Measurements from ENCODE around the gene ATP6V0D1. TPM values are rescaled to one million over a fixed set of nuclear protein-coding genes. Genes with fewer than 3 reads are reported as not detected.

The ATP6V0D1 gene
- total and polyA plus RNA-seq, 11 donors: 18.6 to 141 (median 68.5) TPM

DNA sequence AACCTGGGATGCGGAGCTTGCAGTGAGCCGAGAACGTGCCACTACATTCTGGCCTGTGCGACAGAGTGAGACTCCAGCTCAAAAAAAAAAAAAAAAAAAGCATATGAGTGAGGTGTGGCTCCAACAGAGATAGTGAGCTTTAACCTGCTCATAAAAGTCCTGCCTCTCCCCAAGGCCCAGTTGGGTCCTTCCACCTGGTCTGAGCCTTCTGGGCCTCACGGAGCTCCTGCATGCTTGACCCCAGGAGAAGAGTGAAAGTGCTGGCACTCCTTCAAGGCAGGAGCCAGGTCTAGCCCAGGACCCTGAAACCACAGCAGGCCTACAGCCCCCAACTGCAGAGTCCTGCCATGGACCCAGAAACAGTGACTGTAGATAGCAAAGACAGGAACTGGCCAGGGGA is 32.4 kb downstream of the ATP6V0D1 start:
- DNase-seq: no peak
- H3K4me3 ChIP-seq: no peak overlapping the region
- WGBS, 4 donors: 95 to 98% (median 96%) methylated on average over 5 of the region's 5 CpGs
- H3K27ac ChIP-seq: peak overlapping the region in 4 of 12 donors; percentile 15 to 74 (median 67)
- TF ChIP-seq, protein P1, sequence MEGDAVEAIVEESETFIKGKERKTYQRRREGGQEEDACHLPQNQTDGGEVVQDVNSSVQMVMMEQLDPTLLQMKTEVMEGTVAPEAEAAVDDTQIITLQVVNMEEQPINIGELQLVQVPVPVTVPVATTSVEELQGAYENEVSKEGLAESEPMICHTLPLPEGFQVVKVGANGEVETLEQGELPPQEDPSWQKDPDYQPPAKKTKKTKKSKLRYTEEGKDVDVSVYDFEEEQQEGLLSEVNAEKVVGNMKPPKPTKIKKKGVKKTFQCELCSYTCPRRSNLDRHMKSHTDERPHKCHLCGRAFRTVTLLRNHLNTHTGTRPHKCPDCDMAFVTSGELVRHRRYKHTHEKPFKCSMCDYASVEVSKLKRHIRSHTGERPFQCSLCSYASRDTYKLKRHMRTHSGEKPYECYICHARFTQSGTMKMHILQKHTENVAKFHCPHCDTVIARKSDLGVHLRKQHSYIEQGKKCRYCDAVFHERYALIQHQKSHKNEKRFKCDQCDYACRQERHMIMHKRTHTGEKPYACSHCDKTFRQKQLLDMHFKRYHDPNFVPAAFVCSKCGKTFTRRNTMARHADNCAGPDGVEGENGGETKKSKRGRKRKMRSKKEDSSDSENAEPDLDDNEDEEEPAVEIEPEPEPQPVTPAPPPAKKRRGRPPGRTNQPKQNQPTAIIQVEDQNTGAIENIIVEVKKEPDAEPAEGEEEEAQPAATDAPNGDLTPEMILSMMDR (IDR thresholded peaks at IDR 0.05): no peak
- no peak for TF ChIP-seq POLR2A (IDR thresholded peaks at IDR 0.05)
- peaks cover 17 to 93% (median 74%) of the 10 kb centered on the region in 12 donors for H3K4me1 ChIP-seq
- intact Hi-C loops (cut with DNase I): no loop called here
- no peaks in the 10 kb centered on the region for H3K9me3 ChIP-seq
- no peak for ATAC-seq
- no peaks in the 10 kb centered on the region for H3K27me3 ChIP-seq
- peaks cover 0 to 71% (median 23%) of the 10 kb centered on the region in 9 donors for H3K36me3 ChIP-seq

DNA sequence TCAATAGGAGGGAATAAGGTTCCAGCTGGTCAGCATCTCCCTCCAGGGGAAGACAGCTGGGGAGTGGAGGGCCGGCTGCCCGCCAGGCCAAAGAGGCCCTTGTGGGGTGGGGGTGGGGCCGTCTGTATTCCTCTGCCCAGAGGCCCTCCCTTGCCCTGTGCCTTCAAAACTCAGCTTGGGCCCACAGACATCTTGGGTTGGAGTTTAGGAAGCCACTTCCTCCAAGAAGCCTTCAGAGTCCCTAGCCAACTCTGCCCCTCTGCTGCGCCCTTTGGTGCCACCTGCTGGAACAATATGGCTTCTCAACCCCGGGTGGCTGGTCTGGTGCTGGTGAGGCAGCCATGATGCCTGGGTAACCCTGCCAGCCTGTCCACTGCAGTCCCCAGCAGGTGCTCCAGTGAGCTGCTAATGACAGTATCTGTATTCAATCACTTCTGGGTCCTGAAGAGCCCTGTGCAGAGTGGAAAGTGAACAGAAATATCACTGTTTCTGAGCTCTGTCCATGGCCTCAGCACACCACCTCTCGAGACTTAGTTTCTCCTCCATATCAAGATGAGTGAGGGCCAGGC is 33.4 kb downstream of the ATP6V0D1 start:
- 70 to 85% (median 79%) methylated on average over 6 of the region's 6 CpGs for WGBS, 4 donors
- no peak for TF ChIP-seq POLR2A (IDR thresholded peaks at IDR 0.05)
- TF ChIP-seq, protein P1 (IDR thresholded peaks at IDR 0.05): peak in 10 of 12 donors; percentile 12 to 44 (median 30)
- ATAC-seq (peak in 2 of 4 donors; percentile 9 to 21), DNase-seq (peak in 4 of 5 donors; percentile 34 to 65 (median 57))
- peaks cover 0 to 70% (median 16%) of the 10 kb centered on the region in 9 donors for H3K36me3 ChIP-seq
- no peaks in the 10 kb centered on the region for H3K27me3 ChIP-seq
- H3K9me3 ChIP-seq: no peaks in the 10 kb centered on the region
- H3K4me1 ChIP-seq: peaks cover 18 to 98% (median 83%) of the 10 kb centered on the region in 12 donors
- peak overlapping the region in 6 of 12 donors; percentile 6 to 67 (median 42) for H3K27ac ChIP-seq
- intact Hi-C loops (cut with DNase I): no loop called here
- no peak overlapping the region for H3K4me3 ChIP-seq

DNA sequence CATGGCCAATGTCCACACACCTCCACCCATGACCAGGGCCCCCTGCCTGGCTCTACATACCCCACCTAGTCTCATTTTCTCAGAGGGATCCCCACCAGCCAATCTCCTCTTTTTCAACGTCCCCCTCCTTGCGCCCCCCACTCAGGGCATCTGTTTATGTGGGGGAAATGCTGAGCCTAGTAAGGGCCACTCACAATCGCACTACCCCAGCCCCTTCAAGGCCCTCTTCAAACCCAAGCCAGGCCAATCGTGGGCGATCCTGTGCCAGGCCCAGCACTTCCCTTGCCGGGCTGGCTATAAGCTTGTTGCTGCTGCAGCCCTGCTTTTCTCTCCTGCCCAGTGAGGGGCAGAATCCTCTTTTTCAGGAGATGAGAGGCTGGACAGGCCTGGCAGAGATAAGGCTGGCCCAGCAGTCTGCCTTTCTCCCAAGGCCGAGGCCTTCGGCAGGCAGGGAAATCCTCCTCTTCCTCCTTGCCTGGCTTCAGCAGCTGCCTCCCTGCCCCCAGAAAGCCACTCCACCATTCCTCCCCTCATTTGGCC is 33.9 kb downstream of the ATP6V0D1 start:
- TF ChIP-seq, protein P1 (IDR thresholded peaks at IDR 0.05): no peak
- TF ChIP-seq POLR2A (IDR thresholded peaks at IDR 0.05): no peak
- H3K27ac ChIP-seq: peak overlapping the region in 8 of 12 donors; percentile 6 to 67 (median 50)
- no peak overlapping the region for H3K4me3 ChIP-seq
- DNase-seq: no peak
- peaks cover 0 to 70% (median 10%) of the 10 kb centered on the region in 9 donors for H3K36me3 ChIP-seq
- no peaks in the 10 kb centered on the region for H3K27me3 ChIP-seq
- 72 to 80% (median 76%) methylated on average over 8 of the region's 8 CpGs for WGBS, 4 donors
- no peaks in the 10 kb centered on the region for H3K9me3 ChIP-seq
- peaks cover 20 to 100% (median 84%) of the 10 kb centered on the region in 12 donors for H3K4me1 ChIP-seq
- no peak for ATAC-seq
- intact Hi-C loops (cut with DNase I): no loop called here
